A673 (cell line): Measurements from ENCODE around the gene OR51A4.
"Not testable (repeated sequence)": the region's sequence is repeated elsewhere in the genome, so short reads cannot be mapped to it uniquely, and the experiment has no call there.

Experiments
- CTCF ChIP-seq: fragments of 300-800, 200-600 bp; sonication (generic); conservative IDR thresholded peaks from 2 replicates; pipeline ENCODE4 v1.5.1; 2017; ENCODE audit warnings: low read depth, mild to moderate bottlenecking, antibody characterized with exemption, low read length, moderate library complexity, mixed read lengths
- EZH2 ChIP-seq: fragments of 200-600 bp; sonication (generic); IDR thresholded peaks from 2 replicates; pipeline ENCODE4 v1.6.1; 2017; ENCODE audit warnings: borderline replicate concordance, low read depth, mild to moderate bottlenecking, mixed read lengths, antibody characterized with exemption, low read length; ENCODE audit not compliant: poor library complexity, severe bottlenecking

- not testable (repeated sequence) for TF ChIP-seq CTCF, EZH2
Observed at GRCh38 chr11:4955613-4956012, 8.2 kb upstream of the OR51A4 start, which contains the start of gene OR51A2.
